Amygdala (tissue), 56 donors: ENCODE measurements around the gene DACH1.
"Not testable (repeated sequence)": the region's sequence is repeated elsewhere in the genome, so short reads cannot be mapped to it uniquely, and the experiment has no call there.

Source experiments
- DNase-seq, 56 donors: peaks; one replicate each; lab custom pipeline; 2025; lab: John Stamatoyannopoulos, UW

DACH1 gene

GRCh38 chr13:71866335-71867130 is 471 bp downstream of the DACH1 start:
- DNase-seq = peak in 2 of 56 donors; percentile 21 to 22

GRCh38 chr13:71865874-71866334 is 1.1 kb downstream of the DACH1 start:
- DNase-seq = peak in 3 of 56 donors; percentile 14 to 35 (median 21)

GRCh38 chr13:71864986-71865873 is 1.8 kb downstream of the DACH1 start:
- DNase-seq = peak in 2 of 56 donors; percentile 1 to 10

GRCh38 chr13:71864094-71864985 is 2.7 kb downstream of the DACH1 start:
- peak in 6 of 56 donors; percentile 4 to 26 (median 10) for DNase-seq

GRCh38 chr13:71863254-71863865 is 3.6 kb downstream of the DACH1 start:
- no peak for DNase-seq

GRCh38 chr13:71862459-71862943 is 4.5 kb downstream of the DACH1 start:
- no peak for DNase-seq

GRCh38 chr13:71861769-71862458 is 5.1 kb downstream of the DACH1 start:
- no peak for DNase-seq

GRCh38 chr13:71860547-71861138 is 6.4 kb downstream of the DACH1 start:
- no peak for DNase-seq

- DNase-seq = no peak
Measured at GRCh38 chr13:71858647-71859046, 8.4 kb downstream of the DACH1 start.

- DNase-seq = no peak
Measured at GRCh38 chr13:71856548-71857043, 10.4 kb downstream of the DACH1 start.

- DNase-seq = no peak
Measured at GRCh38 chr13:71854401-71854800, 12.6 kb downstream of the DACH1 start.

- no peak for DNase-seq
Measured at GRCh38 chr13:71853725-71854124, 13.3 kb downstream of the DACH1 start.

GRCh38 chr13:71852736-71853135 is 14.3 kb downstream of the DACH1 start:
- no peak for DNase-seq

- no peak for DNase-seq
Measured at GRCh38 chr13:71851498-71852409, 15.2 kb downstream of the DACH1 start.

GRCh38 chr13:71842003-71842402 is 25.0 kb downstream of the DACH1 start:
- no peak for DNase-seq

- no peak for DNase-seq
Measured at GRCh38 chr13:71838842-71839241, 28.2 kb downstream of the DACH1 start.

- not testable (repeated sequence) for DNase-seq
Measured at GRCh38 chr13:71837582-71837981, 29.4 kb downstream of the DACH1 start.
